OCI-LY7 (cell line): ENCODE measurements around the gene DCTN1. TPM values are rescaled to one million over a fixed set of nuclear protein-coding genes. Genes with fewer than 3 reads are reported as not detected.

ENCODE experiments used
- BruUV-seq: library from RNA; stranded (reverse); fragments of 400-500 nt; replicated peaks from 2 replicates; lab custom pipeline; 2021; lab: Mats Ljungman, UMichigan
- CTCF ChIA-PET: fragments of 300-600 bp; sonication (Branson Sonifier 250); formaldehyde crosslinking; loops from one replicate; lab custom pipeline; 2022; ENCODE audit warnings: antibody characterized with exemption; ENCODE audit not compliant: unreplicated experiment; lab: Charles Lee
- POLR2A ChIA-PET: fragments of 300-600 bp; sonication (Branson Sonifier 250); formaldehyde crosslinking; loops from one replicate; lab custom pipeline; 2022; ENCODE audit warnings: antibody characterized with exemption; lab: Charles Lee
- DNase-seq: peaks from one replicate; pipeline ENCODE4 v3.0.0-alpha.2; 2015; ENCODE audit warnings: low spot score
- H2AFZ ChIP-seq: fragments of 200-600 bp; sonication (generic), shearing (Covaris generic); 2 replicates; pipeline ENCODE4 v1.6.1; 2014; ENCODE audit warnings: mild to moderate bottlenecking, antibody characterized with exemption, low read length, moderate library complexity
- H3K27ac ChIP-seq: fragments of 200-600 bp; sonication (generic); 2 replicates; pipeline ENCODE4 v1.5.1; 2014; ENCODE audit warnings: mixed run types, low read depth, mild to moderate bottlenecking, moderate library complexity, low read length, inconsistent platforms; ENCODE audit not compliant: poor library complexity, severe bottlenecking
- H3K36me3 ChIP-seq: fragments of 200-600 bp; sonication (generic); 2 replicates; pipeline ENCODE4 v1.6.1; 2014; ENCODE audit warnings: mild to moderate bottlenecking, antibody characterized with exemption, low read length, moderate library complexity, mixed read lengths; ENCODE audit not compliant: insufficient read depth
- H3K4me1 ChIP-seq: fragments of 200-600 bp; sonication (generic); 2 replicates; pipeline ENCODE4 v1.5.1; 2014; ENCODE audit warnings: mild to moderate bottlenecking, low read length; ENCODE audit not compliant: insufficient read depth, poor library complexity, severe bottlenecking
- H3K4me2 ChIP-seq: fragments of 200-600 bp; sonication (generic); 2 replicates; pipeline ENCODE4 v1.6.1; 2014; ENCODE audit warnings: mild to moderate bottlenecking, low read length
- H3K4me3 ChIP-seq: fragments of 200-600 bp; sonication (generic); 2 replicates; pipeline ENCODE4 v1.5.1; 2014; ENCODE audit warnings: mild to moderate bottlenecking, low read depth, low read length; ENCODE audit not compliant: poor library complexity, severe bottlenecking
- H3K79me2 ChIP-seq: fragments of 200-600 bp; sonication (generic); 2 replicates; pipeline ENCODE4 v1.6.1; 2016; ENCODE audit warnings: low read depth, mild to moderate bottlenecking, low read length, moderate library complexity, mixed read lengths; ENCODE audit not compliant: insufficient read depth
- H3K9me2 ChIP-seq: fragments of 200-600 bp; sonication (generic); 2 replicates; pipeline ENCODE4 v1.6.1; 2016; ENCODE audit warnings: mild to moderate bottlenecking, low read length, mixed read lengths; ENCODE audit not compliant: insufficient read depth
- H3K9me3 ChIP-seq: fragments of 200-600 bp; sonication (generic); 2 replicates; pipeline ENCODE4 v1.6.1; 2014; ENCODE audit warnings: mild to moderate bottlenecking, mixed run types, low read length, mixed read lengths
- H4K20me1 ChIP-seq: fragments of 200-600 bp; sonication (generic); 2 replicates; pipeline ENCODE4 v1.6.1; 2014; ENCODE audit warnings: mild to moderate bottlenecking, antibody characterized with exemption, low read length, moderate library complexity, mixed read lengths; ENCODE audit not compliant: insufficient read depth
- EZH2phosphoT487 ChIP-seq: fragments of 200-600 bp; sonication (generic); IDR thresholded peaks from 2 replicates; pipeline ENCODE4 v1.6.1; 2018; ENCODE audit warnings: low read depth, borderline replicate concordance, mild to moderate bottlenecking, mixed run types, antibody characterized with exemption, low read length, moderate library complexity, mixed read lengths
- intact Hi-C: fragments of 100-400 bp; cut with micrococcal nuclease; formaldehyde crosslinking; loops from one replicate; pipeline ENCODE4 v1.10.0; 2022; ENCODE audit not compliant: unreplicated experiment
- total RNA-seq, 2 experiments: library from RNA; depleted of rRNA in 1 of 2; stranded (reverse); fragments of >200 nt in 1 of 2; shearing (Covaris generic) in 1 of 2; gene quantifications; 2 replicates each; pipeline ENCODE4 v1.2.3, GENCODE V29; 2014 to 2022
- TF ChIP-seq, protein P1 (sequence below): fragments of 200-600 bp; sonication (generic); conservative IDR thresholded peaks from 2 replicates; pipeline ENCODE4 v1.5.1; 2014; ENCODE audit warnings: mild to moderate bottlenecking, antibody characterized with exemption, low read length, moderate library complexity, mixed read lengths

Gene DCTN1
- total RNA-seq, 2 experiments from 2014 or later, result 45.5 to 100 TPM

DNA sequence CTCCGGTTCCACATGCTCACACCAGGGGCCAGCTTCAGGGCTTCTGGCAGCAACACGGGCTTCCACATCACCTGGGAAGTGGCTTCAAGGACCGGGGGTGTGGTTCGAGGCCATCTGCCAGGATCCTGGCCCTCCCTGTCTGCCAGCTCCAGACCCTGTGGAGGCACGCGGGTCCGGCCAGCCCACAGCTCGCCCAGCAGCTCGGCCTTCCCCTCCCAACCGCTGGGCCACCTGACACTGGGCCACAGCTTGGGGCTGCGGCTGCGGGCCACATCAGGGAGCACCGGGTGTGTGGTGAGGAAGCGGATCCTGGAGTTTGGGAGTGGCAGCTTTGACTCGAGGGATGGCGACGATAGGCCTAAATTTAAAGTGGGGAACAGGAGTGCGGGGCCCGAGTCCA, 34.3 kb upstream of the DCTN1 start:
- no peak for TF ChIP-seq EZH2phosphoT487
- peak overlapping the region; percentile 57; the same call in 1 of the 2 replicates for H2AFZ ChIP-seq
- H3K27ac ChIP-seq, result no peak overlapping the region
- no peaks in the 10 kb centered on the region for H3K9me2 ChIP-seq
- peak overlapping the region; percentile 38; the same call in 1 of the 2 replicates for H3K4me2 ChIP-seq
- peaks cover 34% of the 10 kb centered on the region for H3K4me1 ChIP-seq
- H3K9me3 ChIP-seq, result no peaks in the 10 kb centered on the region
- ChIA-PET POLR2A (interaction anchor here (0.8 to 1.6 kb wide), 2 partner anchors 24 to 37 kb away, joined by 3 to 4 read pairs; no protein-coding TSS in a partner anchor), CTCF (no interaction called here)
- no peaks in the 10 kb centered on the region for H4K20me1 ChIP-seq
- no peaks in the 10 kb centered on the region for H3K36me3 ChIP-seq
- no peaks in the 10 kb centered on the region for H3K79me2 ChIP-seq
- intact Hi-C loops, result no loop called here
- no TSS peak for BruUV-seq
- DNase-seq, result no peak
- H3K4me3 ChIP-seq, result no peak overlapping the region

DNA sequence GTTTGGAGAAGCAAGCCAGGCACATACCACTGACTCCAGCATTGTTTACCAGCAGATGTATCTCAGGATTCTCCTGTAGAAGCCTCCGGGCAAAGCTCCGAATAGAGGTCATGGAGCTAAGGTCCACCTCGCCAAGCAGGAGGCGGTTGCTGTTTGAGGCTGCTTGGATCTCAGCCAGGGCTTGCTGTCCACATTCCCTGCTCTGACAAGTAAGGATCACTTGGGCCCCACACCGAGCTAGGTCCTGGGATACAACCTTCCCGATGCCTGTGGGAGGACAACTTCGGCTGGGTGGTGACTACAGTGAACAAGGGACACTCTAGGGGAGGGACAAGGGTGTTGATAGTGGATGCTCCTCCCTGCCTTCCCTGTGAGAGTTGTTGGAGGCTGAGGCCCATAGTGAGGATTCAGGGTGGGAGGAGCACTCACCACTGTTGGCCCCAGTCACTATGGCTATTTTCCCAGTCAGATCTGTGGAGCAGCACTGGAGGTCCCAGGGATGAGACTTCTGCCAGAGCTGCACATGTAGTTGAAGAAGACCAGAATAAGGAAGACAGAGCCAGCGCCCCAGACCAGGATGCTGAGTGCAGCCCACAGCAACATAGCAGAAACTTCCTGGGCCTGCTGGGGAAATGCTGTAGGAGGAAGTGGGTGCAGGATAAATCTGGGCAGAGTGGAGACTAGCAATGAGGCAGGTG, 33.0 kb upstream of the DCTN1 start:
- ChIA-PET POLR2A (interaction anchor here (0.8 to 1.6 kb wide), 4 partner anchors 12 to 58 kb away, joined by 3 to 5 read pairs (median 4); no protein-coding TSS in a partner anchor), CTCF (no interaction called here)
- TF ChIP-seq EZH2phosphoT487, result no peak
- TF ChIP-seq, protein P1, sequence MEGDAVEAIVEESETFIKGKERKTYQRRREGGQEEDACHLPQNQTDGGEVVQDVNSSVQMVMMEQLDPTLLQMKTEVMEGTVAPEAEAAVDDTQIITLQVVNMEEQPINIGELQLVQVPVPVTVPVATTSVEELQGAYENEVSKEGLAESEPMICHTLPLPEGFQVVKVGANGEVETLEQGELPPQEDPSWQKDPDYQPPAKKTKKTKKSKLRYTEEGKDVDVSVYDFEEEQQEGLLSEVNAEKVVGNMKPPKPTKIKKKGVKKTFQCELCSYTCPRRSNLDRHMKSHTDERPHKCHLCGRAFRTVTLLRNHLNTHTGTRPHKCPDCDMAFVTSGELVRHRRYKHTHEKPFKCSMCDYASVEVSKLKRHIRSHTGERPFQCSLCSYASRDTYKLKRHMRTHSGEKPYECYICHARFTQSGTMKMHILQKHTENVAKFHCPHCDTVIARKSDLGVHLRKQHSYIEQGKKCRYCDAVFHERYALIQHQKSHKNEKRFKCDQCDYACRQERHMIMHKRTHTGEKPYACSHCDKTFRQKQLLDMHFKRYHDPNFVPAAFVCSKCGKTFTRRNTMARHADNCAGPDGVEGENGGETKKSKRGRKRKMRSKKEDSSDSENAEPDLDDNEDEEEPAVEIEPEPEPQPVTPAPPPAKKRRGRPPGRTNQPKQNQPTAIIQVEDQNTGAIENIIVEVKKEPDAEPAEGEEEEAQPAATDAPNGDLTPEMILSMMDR, result no peak
- Histone ChIP-seq H3K79me2 (no peaks in the 10 kb centered on the region), H3K4me3 (no peak overlapping the region), H3K9me2 (no peaks in the 10 kb centered on the region), H3K4me1 (peaks cover 27% of the 10 kb centered on the region), H3K27ac (no peak overlapping the region), H2AFZ (peak overlapping the region; percentile 57; the same call in 1 of the 2 replicates), H3K4me2 (peak overlapping the region; percentile 38), H3K36me3 (no peaks in the 10 kb centered on the region), H3K9me3 (no peaks in the 10 kb centered on the region), H4K20me1 (no peaks in the 10 kb centered on the region)
- intact Hi-C loops, result no loop called here
- no TSS peak for BruUV-seq
- no peak for DNase-seq

GRCh38 chr2:74407682-74408081, 27.6 kb upstream of the DCTN1 start:
- Histone ChIP-seq H4K20me1 (no peaks in the 10 kb centered on the region), H2AFZ (no peak overlapping the region), H3K4me2 (no peak overlapping the region), H3K9me2 (no peaks in the 10 kb centered on the region), H3K27ac (no peak overlapping the region), H3K9me3 (no peaks in the 10 kb centered on the region), H3K4me3 (no peak overlapping the region), H3K36me3 (no peaks in the 10 kb centered on the region), H3K79me2 (no peaks in the 10 kb centered on the region), H3K4me1 (peaks cover 8% of the 10 kb centered on the region)
- CTCF ChIA-PET, result no interaction called here
- TF ChIP-seq, protein P1, result no peak
- TF ChIP-seq EZH2phosphoT487, result no peak
- DNase-seq, result no peak
- BruUV-seq, result no TSS peak
- intact Hi-C loops, result no loop called here
- POLR2A ChIA-PET, result interaction anchor here (0.7 kb wide), 1 partner anchor 65 kb away, joined by 3 read pairs; no protein-coding TSS in a partner anchor
